GM18505 (cell line): Measurements from ENCODE around the gene OBSL1.

Experiments
- ATAC-seq: cut with Tn5 transposase; IDR thresholded peaks from one replicate; pipeline ENCODE4 v1.9.1; 2021; ENCODE audit not compliant: unreplicated experiment
- POLR2A ChIP-seq: IDR thresholded peaks from 4 replicates; pipeline ENCODE4 v1.6.1; 2011; ENCODE audit warnings: borderline replicate concordance; ENCODE audit not compliant: insufficient read depth, insufficient read length; ENCODE audit errors: extremely low read depth

The OBSL1 gene

DNA sequence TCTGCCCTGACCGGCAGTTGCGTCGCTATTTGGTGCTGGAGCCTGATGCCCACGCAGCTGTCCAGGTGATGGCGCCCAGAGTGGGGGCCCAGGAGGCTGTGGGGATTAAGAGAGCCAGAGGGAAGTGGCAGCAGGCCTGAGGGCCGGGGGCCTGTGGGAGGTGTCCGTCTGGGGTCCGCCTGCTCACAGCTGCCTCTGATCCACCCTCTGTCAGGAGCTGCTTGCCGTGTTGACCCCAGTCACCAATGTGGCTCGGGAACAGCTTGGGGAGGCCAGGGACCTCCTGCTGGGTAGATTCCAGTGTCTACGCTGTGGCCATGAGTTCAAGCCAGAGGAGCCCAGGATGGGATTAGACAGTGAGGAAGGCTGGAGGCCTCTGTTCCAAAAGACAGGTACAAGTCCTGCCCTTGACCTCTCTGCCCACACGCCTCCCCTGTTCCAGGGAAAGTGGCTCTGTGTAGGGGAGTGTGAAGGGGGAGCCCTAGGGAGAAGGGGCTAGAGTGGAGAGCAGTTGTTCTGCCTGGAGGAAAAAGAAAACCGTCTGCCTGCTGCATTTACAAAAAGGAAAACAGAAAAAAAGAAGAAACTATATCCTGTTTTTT is 37.9 kb upstream of the OBSL1 start:
- no peak for ATAC-seq
- TF ChIP-seq POLR2A, result no peak

DNA sequence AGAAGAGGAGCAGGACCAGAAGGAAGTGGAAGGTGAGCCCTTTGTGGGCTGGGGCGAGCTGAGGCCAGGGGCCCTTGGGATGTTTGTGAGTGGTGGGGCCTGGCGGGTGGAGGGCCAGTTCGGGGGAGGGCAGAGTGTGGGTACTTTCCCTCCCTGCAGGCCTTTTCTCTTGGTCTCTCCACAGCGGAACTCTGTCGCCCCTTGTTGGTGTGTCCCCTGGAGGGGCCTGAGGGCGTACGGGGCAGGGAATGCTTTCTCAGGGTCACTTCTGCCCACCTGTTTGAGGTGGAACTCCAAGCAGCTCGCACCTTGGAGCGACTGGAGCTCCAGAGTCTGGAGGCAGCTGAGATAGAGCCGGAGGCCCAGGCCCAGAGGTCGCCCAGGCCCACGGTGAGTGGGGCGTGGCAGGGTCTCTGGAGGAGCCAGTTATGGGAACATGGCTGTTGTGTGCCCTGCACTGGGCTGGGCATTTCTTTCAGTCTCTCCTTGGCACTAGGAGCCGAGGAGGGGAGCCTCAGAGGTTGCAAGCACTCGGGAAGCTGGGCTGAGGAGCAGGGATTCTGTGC is 37.1 kb upstream of the OBSL1 start:
- TF ChIP-seq POLR2A, result no peak

DNA sequence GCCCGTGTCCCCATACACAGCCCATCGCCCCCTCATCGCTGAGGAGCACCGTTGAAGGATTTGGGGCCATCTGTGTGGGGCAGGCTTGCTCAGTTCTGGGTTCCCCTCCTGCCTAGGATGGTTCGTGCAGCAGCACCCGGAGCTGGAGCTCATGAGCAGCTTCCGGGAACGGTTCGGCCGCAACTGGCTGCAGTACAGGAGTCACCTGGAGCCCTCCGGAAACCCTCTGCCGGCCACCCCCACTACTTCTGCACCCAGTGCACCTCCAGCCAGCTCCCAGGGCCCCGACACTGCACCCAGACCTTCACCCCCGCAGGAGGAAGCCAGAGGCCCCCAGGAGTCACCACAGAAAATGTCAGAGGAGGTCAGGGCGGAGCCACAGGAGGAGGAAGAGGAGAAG is 36.6 kb upstream of the OBSL1 start:
- ATAC-seq, result no peak

More for the DNA sequence above, 37.1 kb upstream of the OBSL1 start:
- ATAC-seq, result no peak

DNA sequence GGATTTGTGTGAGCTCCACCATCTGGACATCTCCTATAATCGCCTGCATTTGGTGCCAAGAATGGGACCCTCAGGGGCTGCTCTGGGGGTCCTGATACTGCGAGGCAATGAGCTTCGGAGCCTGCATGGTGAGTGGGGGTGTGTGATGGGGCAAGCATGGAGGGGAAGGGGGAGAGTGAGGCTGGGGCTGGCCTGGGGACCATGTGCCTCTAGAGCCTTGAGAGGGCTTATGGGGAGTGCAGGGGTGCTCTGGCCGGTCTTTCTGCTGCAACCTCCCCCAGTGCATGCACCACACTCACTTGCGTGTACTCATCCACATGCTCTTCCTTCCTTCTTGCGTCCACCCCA is 34.2 kb upstream of the OBSL1 start:
- no peak for TF ChIP-seq POLR2A
- ATAC-seq, result no peak

More for the DNA sequence above, 36.6 kb upstream of the OBSL1 start:
- TF ChIP-seq POLR2A, result no peak

DNA sequence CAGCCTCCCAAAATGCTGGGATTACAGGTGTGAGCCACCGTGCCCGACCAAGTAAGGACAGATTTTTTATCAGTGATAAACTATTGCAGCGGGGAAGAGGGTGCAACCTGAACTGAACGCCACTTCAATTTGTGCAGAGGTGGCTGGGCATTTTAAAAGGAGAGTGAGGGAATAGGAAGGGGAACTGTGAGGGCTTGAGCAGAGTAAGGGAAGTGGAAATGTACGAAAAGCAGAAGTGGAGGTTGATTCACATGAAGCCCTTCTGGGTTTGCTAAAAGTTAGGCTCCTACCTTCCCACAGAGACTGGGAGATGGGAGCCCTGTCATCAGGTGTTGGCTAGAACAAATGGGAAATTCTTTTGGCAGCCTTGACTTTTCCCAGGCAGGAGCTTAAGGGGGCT is 32.4 kb upstream of the OBSL1 start:
- no peak for TF ChIP-seq POLR2A
- ATAC-seq, result no peak

DNA sequence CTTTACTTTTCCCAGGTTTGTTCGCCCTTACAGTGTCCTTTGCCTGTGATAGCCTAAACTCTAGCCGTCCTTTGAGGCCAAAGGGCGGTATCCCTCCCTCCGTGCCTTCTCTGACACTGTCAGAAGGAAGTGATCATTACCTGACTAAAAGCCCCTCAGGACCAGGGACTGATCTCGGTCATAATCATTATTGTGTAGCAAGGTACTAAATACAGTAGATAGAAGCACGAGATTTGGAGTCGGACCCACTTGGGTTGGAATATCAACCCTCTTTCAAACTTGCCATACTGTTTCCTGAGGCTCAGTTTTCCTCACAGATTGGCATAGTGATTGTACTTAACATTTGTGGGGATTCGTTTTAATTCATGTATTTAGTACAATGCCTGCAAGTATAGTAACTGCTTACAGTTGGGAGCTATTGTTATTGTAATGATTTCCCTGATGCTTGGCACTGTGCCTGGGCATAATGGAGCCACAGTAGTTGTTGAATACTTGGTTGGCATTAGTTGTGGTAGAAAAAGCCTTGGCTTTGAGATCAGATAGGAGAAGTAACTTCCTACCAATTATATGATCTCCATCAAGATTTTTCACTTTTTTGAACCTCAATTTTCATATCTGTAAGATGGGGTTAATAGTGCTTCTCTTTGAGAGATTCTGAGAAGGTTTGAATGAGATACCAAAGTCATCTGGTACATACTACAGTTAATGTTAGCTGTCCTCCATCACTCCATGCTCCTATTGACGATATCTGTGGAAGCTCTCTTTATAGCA is 27.2 kb upstream of the OBSL1 start:
- no peak for ATAC-seq
- no peak for TF ChIP-seq POLR2A

DNA sequence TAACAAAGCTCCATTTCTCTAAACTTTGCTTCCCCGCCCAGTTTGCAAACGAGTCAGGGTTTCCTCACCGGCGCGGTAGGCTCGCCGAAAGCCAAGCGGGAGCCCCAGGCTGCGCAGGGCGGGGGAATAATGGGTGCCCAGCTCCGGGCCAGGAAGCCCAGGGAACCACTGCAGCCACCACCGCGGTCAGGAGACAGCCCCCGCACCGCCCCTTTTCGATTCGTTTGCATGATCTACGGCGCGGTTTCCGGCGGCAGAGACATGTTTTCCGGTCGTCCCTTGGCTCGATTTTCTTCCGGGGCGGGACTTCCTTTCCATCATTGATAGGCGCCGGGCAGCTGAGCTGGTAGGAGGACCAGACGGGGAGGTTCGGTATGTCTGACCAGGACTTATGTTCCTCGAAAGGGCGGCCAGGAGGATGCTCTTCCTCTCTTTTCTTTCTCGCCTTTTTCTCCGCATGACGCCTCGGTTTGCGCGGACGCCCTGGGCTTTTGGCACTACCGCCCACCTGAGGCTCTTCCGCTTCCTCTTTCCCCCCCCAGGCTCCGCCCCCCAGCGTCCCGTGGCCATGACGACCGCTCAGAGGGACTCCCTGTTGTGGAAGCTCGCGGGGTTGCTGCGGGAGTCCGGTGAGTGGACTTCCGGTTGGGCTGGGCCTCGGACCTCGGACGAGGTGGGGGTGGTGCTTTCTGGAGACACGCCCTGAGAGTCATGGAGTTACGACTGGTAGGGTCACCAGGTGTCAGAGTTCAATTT is 26.4 kb upstream of the OBSL1 start, which contains the start of gene STK11IP:
Gene STK11IP (plus strand): TSS at position 306 of the 756 bp plus-strand sequence. CDS start 263 bp downstream, at position 569.
- TF ChIP-seq POLR2A, result peak; percentile 96
- peak; percentile 94 for ATAC-seq

DNA sequence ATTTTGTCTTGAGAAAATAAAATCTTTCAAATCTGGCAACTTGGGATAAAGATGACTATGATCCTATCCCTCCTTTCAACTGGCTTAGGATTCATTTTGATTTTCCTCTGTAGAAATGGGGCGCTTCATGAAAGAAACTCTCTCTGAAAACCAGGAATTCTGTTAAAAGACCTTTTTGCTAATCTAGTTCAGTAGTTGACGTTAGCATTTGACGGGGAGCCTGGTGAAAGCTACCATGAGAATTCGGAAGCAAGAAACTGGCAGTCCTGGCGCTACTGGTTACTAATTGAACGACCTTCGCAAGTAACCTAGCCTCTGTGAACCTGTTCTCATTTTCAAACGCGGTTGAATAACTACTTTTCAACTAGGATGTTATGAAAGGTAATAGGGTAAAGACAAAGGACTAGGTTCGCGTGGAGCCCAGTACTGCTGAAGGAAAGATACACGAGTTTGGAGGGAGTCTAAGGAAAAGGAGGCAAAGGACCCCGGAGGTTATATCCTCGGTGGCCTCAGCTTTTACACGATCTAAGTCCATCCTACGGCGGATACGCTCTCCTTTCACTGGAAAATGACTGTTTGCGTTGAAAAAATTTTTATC is 25.7 kb upstream of the OBSL1 start:
- peak; percentile 5 for ATAC-seq
- TF ChIP-seq POLR2A, result no peak

DNA sequence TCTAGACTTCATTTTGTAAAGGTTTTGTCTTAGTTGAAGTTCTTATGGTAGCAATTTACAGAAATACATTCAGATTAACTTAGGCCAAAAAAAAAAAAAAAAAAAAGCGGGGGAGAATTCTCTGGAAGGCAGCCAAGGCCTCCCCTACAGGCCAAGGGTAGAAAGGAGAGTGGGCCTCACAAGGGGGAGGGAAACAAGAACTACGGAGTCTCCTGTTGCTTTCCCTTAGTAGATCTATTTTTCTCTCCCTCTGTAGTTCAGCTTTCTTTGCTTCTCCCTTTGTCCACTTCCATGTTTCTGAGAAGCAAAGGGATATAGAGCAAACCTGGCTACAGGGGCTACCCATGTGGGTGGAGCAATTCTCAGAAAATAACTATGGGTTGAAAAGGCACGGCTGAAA is 23.9 kb upstream of the OBSL1 start:
- TF ChIP-seq POLR2A, result no peak
- no peak for ATAC-seq

DNA sequence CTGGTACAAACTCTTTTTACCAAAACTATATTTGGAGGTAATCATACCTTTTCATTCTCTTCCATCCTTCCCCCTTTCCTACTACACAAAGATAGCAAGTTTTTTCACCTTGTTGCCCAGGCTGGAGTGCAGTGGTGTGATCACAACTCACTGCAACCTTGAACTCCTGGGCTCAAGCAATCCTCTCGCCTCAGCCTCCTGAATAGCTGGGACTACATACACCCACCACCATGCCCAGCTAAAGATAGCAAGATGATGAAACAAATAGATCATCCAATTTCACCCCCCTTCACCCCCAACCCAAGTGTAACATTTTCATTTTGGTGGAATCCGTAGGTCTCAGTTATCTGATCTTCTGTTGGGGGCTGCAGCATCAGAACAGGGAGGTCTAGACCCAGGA is 21.8 kb upstream of the OBSL1 start:
- no peak for TF ChIP-seq POLR2A
- ATAC-seq, result no peak

DNA sequence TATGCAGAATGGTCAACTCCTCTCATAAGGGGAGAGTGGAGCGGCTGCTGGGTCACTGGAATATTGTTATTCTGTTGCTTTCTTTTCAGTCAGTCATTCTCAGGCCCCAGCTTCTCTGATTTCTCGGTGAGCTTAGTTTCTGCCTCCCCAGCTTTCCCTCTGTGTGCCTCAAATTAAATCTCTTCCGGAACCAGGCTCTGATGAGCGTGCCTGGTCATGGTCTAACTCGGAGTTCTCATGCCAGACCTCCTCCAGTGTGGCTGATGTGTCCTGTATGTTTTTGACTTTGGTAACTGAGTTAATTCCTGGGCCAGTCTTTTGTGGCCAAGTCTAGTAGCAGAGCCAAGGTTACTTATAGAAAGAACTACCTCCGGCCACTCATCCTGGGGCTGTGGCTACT is 21.4 kb upstream of the OBSL1 start:
- TF ChIP-seq POLR2A, result no peak
- no peak for ATAC-seq

DNA sequence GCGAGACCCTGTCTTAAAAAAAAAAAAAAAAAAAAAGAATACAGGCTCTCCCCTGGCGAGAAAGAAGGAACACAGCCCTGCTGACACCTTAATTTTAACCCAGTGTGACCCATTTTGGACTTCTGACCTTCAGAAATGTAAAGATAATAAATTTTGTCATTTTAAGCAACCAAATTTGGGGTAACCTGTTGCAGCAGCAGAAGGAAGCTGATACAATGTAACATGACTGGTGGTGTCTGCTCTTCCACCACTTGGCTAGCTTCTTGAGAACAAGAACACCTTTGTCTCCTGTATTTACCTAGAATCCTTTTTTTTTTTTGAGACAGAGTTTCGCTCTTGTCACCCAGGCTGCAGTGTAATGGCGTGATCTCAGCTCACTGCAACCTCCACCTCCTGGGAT is 19.8 kb upstream of the OBSL1 start:
- ATAC-seq, result no peak
- TF ChIP-seq POLR2A, result no peak

DNA sequence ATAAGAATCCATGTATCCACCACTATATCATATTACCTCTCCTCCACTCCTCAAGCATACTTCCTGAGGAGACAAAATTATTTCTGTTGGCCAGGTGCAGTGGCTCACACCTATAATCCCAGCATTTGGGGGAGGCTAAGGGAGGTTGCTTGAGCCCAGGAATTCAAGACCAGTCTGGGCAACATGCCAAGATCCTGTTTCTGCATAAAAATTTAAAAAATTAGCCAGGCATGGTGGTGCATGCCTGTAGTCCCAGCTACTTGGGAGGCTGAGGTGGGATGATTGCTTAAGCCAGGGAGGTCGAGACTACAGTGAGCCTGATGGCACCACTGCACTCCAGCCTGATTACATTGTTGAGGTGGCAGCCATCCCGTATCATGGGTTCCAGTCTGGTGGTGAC is 10.0 kb upstream of the OBSL1 start:
- ATAC-seq, result no peak
- no peak for TF ChIP-seq POLR2A

DNA sequence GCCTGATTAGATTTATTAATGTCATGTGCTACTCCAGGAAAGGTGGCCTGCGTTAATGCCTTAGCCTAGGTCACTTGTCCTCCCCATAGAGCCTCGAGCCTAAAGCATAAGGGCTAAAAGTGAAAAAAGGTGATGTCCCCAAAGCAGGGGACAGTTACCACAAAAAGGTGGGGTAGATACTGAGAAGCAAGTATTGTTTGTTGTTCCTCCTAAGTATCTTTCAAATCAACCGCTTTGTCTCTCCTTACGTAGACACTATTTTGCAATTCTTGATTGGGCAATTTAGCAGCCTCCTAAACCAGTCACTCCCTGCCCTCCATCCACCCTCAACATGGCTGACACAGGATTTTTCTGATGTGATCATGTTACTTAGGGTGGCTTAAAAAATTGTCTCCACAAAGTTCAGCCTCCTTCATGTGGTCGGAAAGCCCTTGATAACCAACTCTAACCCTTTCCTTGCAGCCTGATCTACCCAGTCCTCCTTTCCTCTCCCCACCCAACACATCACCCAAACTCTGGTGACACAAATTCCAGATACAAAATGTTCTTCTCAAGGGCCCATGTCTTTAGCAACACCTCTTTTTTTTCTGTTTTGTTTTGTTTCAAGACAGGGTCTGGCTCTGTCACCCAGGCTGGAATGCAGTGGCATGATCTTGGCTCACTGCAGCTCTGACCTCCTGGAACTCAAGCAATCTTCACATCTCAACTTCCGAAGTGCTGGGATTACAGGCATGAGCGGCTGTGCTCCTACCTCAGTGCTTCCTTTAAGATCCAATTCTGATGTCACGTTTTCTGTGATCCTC is 7.7 kb upstream of the OBSL1 start:
- no peak for ATAC-seq
- no peak for TF ChIP-seq POLR2A
